WTC11 (cell line): ENCODE measurements around the gene NACC2.

Source experiments
- ATF6 ChIP-seq: sonication (generic); formaldehyde crosslinking; IDR thresholded peaks from 2 replicates; pipeline ENCODE4 v1.8.1; 2023; ENCODE audit warnings: mild to moderate bottlenecking, missing genetic modification reagents
- CTCF ChIP-seq: fragments of 200-600 bp; IDR thresholded peaks from 2 replicates; pipeline ENCODE4 v1.8.0; 2022; ENCODE audit warnings: antibody characterized with exemption
- E2F1 ChIP-seq: sonication (generic); formaldehyde crosslinking; IDR thresholded peaks from 2 replicates; pipeline ENCODE4 v1.8.0; 2022; ENCODE audit warnings: mild to moderate bottlenecking, missing genetic modification reagents
- GTF2I ChIP-seq: fragments of 250-450 bp; sonication (Bioruptor Pico); conservative IDR thresholded peaks from 2 replicates; pipeline ENCODE4 v1.4.0; 2021; ENCODE audit warnings: mild to moderate bottlenecking
- SP1 ChIP-seq: sonication (generic); formaldehyde crosslinking; conservative IDR thresholded peaks from 2 replicates; pipeline ENCODE4 v1.8.1; 2022; ENCODE audit warnings: missing genetic modification reagents
- TCF7 ChIP-seq: sonication (generic); formaldehyde crosslinking; IDR thresholded peaks from 2 replicates; pipeline ENCODE4 v1.8.0; 2022; ENCODE audit warnings: mild to moderate bottlenecking, low read depth, missing genetic modification reagents, moderate library complexity
- ZBTB21 ChIP-seq: sonication (generic); formaldehyde crosslinking; IDR thresholded peaks from 2 replicates; pipeline ENCODE4 v1.8.1; 2023; ENCODE audit warnings: mild to moderate bottlenecking, missing genetic modification reagents, borderline replicate concordance
- ZMAT4 ChIP-seq: fragments of 250-450 bp; sonication (Bioruptor Pico); IDR thresholded peaks from 2 replicates; pipeline ENCODE4 v1.9.0; 2021; ENCODE audit warnings: mild to moderate bottlenecking
- ZNF219 ChIP-seq: sonication (generic); formaldehyde crosslinking; IDR thresholded peaks from 2 replicates; pipeline ENCODE4 v1.8.0; 2023; ENCODE audit warnings: missing genetic modification reagents, mild to moderate bottlenecking, borderline replicate concordance

DNA sequence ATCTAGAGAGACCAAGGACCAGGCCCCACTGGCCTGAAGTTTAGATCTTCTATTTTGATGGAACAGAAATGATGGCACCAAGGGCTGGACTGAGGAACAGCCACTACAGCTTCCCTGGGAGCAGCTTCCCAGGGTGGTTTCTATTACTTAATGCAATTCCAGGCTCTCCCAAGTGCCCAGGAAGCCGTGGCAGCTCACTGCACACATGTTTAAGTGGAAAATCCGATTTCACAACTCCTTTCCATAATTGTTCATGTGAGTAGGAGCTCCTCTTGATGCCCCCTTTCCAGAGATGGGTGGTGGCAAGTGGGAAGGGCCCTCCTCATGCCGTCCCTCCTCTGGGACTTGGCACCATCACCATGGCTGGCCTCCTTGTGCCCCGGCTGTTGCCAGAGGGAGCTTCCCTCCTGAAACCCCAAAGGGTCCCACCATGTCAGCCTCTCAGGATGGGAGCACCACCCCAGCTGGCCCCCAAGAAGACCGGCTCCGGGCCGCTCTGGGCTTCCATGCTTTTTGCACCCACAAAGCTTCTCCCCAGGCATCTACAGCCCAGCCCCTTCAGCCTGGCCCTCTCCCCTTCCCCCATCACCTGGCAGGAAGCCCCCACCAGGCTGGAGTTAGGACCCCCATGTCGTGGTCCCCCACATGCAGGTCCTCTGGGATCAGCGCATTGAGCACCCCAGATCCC is 124.8 kb downstream of the NACC2 start:
- TF ChIP-seq CTCF (no peak), E2F1 (CRISPR knock-in tag) (no peak), SP1 (no peak), GTF2I (CRISPR knock-in tag) (no peak), ZNF219 (CRISPR knock-in tag) (no peak), ZBTB21 (CRISPR knock-in tag) (no peak), ATF6 (CRISPR knock-in tag) (no peak), ZMAT4 (CRISPR knock-in tag) (no peak), TCF7 (CRISPR knock-in tag) (no peak)
